Embryonic facial prominence (tissue), 1 donor: ENCODE measurements around the gene CHCHD5.
"Not testable (repeated sequence)": the region's sequence is repeated elsewhere in the genome, so short reads cannot be mapped to it uniquely, and the experiment has no call there.

Source experiments
- DNase-seq: peaks from one replicate; pipeline ENCODE4 v3.0.0-alpha.2; 2016; ENCODE audit errors: extremely low spot score

The CHCHD5 gene

DNA sequence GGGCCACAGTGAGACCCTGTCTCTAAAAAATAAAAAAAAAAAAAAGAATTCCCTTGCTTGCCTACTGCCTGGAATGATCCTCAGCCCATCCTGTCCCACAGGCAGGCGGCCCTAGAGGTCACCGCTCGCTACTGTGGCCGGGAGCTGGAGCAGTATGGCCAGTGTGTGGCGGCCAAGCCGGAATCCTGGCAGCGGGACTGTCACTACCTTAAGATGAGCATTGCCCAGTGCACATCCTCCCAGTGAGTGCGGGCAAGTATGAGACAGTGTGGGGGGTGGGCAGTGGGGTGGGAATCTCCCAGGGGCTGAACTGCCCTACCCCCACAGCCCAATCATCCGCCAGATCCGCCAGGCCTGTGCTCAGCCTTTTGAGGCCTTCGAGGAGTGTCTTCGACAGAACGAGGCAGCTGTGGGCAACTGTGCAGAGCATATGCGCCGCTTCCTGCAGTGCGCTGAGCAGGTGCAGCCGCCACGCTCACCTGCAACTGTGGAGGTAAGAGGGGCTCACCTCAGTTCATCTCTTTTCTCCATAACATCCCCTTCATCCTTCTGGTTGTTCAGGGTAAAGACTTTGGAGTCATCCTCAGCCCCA lies 1.6 kb downstream of the CHCHD5 start:
- DNase-seq: no peak

DNA sequence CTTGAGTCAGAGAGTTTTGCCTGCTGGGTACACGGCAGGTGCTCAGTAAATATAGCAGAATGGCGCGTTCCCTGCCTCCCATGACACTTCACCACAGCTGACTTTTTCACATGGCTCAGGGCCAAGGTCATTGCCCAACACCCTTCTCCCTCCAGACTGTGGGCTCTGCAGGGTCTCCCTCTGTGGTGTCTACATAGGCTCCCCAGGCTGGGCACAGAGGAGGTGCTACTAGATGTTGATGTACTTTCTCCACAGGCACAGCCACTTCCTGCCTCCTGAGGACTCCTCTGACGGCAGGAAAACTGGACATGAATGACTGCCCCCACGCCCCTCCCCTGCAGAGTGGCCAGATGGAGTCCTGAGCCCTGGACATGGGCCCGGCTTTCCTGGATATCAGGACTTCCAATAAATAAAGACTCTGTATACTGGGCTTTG lies 4.2 kb downstream of the CHCHD5 start:
- DNase-seq: no peak

DNA sequence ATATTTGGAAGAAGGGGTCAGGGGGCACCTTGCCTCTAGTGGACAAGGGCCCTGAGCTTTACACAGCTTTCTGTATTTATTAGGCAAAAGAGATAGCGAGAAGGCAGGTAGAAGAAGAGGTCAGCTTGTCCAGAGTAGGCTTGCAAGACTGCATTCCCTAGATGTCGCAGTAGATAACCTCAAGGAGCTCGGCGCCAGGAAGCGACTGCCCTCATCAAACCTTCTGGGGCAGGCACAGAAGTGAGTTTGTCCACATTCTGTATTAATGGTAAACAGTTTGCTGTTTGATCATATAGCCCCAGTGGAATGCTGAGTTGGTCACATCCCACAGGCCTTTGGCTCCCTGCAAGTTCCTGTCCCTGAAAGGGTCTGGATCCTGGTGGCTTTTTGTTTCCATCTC lies 7.0 kb downstream of the CHCHD5 start:
- DNase-seq: no peak

DNA sequence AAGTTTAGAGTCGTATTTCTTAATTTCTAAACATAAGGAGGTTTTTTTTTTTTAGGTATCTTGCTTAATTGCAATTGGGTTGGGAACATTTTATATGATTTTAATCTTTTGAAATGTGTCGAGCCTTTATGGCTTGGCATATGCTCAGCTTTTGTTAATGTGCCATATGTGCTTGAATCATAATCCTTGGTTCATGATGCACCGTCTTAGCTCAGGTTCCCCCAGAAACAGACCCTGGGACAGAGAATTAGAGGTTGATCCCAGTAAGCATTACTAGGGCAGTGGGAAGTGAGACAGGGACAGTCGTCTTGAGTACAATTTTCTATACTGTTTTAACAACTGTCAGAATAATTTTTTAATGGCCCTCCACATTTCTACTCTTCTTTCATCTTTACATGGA lies 9.3 kb downstream of the CHCHD5 start:
- no peak for DNase-seq

DNA sequence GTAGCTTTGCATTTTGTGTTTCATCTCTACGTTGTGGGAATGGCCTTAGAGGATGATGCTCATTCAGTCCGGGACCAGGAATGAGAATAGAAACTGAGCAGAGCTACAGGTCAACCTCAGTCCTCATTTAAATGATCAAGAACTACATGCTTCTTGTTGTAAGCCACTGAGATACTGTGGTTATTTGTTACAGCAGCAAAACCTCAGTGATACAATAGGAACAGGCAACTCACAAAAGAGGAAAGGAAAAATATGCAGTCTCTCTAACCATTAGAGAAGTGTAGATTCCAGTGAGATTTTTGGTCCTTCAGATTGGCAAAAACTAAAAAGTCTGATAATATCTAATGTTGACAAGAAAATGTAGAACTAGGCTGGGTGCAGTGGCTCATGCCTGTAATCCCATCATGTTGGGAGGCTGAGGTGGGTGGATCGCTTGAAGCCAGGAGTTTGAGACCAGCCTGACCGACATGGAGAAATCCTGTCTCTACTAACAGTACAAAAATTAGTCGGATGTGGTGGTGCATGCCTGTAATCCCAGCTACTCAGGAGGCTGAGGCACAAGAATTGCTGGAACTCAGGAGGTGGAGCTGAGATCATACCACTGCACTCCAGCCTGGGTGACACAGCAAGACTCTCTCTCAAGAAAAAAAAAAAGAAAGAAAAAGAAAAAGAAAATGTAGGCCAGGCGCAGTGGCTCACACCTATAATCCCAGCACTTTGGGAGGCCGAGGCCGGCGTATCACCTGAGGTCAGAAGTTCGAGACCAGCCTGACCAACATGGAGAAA lies 13.3 kb downstream of the CHCHD5 start:
- DNase-seq: no peak

DNA sequence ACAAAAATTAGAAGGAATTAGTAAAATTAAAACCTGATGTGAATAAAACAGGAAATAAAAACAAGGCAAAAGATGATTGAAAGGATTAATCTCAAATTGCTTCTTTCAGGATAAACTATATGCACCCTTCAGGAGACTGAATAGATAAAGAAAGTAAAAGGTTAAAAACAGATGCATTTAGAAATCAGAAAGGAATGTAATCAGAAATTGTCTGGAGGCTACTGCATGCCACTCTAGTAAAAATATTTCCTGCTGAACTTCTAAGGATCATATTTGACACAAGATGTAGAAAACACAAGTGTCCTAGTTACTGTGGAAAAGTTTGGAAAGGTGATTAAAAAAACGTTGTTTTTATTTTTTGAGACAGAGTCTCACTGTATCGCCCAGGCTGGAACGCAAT lies 16.2 kb downstream of the CHCHD5 start:
- no peak for DNase-seq

DNA sequence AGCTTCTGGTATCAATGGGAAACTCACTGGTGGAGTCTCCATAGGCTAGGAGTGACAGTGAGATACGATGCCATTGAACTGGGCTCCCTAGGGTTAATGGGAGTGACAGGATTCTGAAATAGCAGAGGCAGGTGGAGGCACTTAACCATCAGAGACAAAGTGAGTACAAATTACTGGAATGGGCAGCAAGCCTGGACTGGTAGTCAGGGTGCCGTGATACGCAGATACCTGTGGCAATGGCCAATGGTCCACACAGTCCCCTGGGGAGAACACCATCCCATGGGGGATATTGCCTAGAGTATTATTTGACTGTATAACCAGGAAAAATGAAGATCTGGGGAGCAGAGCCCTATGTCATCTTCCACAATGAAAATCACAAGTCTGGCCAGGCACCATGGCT lies 17.3 kb downstream of the CHCHD5 start:
- DNase-seq: no peak

DNA sequence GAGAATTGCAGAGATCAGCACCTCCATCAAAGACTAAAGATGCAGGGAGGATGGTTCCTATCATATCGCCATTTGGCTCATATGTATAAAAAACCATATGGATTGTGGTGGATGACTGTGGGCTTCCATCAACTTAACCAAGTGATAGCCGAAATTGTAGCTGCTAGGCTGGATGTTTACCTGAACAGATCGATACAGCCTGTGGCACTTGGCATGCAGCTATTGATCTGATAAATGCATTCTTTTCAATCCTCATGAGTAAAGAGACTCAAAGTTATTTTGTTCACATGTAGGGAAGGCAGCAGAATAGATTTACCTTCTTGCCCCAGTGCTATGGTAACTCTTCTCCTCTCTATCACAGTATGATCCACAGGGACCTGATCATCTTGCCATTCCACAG lies 18.5 kb downstream of the CHCHD5 start:
- no peak for DNase-seq

DNA sequence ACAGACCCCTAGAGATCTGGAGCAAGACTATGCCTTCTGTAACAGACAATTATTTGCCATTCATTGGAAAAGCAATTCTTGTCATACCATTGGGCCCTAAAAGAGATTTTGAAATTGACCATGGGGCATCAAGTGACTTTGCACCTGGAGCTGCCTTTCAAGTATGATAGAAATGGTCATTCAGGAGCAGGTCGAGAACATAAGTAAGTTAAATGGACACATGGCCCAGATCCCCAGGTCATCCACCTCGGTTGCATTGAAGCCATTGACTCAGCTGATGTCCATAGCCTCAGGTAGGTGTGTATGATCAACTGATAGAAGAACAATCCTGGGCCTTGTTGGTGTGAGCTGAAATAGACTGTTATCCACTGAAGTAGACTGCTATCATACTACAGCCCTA lies 19.3 kb downstream of the CHCHD5 start:
- DNase-seq: no peak

DNA sequence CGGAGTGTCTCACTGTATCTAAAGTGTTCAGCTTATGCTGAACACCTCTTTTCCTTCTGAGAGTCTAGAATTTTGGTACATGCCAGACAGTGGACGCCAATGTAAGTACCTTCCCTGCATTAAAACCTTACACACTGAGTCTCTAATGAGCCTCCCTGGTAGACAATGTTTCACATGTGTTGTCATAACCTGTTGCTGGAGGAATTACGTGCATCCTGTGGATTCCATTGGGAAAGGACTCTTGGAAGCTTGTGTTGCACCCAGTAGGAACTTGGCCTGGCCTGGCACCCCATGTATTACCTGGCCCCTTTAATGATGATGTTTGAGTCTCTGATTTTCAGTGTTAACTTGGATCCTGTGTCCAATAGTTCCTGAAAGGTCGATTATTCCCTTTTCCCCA lies 20.5 kb downstream of the CHCHD5 start:
- DNase-seq: no peak

DNA sequence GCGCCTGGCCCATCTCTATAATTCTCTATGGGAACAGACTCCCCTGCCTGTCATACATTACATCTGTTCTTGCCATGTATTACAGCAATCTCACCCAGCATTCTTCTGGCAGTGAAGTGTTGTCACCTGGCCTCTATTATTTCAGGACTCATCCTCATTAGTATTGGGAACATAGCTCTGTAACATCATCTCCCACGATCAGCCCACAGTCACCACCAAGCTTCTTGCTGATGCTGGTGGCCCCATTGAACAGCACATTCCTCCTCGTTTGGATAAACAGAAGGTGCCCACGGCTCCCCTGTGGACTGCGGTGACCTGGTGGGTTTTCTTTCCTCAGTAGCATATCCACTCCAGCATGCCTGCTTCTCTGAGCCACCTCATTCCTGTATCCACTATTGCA lies 21.5 kb downstream of the CHCHD5 start:
- no peak for DNase-seq

DNA sequence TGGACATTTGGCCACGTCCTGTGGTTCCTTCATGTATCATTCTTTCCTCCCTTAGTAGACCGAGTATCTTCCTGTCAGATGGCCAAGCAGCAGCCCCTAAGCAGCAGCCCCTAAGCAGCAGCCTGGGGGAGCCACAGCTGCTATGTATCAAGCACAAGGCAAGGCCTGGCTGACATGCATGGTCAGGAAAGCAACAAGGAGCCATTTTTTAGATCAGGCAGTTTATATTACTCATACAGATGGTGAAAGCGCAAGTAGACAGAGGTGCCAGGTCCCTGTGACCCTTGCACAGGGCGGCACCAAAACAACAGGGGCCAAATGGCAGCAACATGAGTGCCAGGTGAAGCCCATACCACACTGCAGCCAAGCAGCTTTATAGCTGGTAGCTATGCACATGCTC lies 22.1 kb downstream of the CHCHD5 start:
- DNase-seq: no peak

DNA sequence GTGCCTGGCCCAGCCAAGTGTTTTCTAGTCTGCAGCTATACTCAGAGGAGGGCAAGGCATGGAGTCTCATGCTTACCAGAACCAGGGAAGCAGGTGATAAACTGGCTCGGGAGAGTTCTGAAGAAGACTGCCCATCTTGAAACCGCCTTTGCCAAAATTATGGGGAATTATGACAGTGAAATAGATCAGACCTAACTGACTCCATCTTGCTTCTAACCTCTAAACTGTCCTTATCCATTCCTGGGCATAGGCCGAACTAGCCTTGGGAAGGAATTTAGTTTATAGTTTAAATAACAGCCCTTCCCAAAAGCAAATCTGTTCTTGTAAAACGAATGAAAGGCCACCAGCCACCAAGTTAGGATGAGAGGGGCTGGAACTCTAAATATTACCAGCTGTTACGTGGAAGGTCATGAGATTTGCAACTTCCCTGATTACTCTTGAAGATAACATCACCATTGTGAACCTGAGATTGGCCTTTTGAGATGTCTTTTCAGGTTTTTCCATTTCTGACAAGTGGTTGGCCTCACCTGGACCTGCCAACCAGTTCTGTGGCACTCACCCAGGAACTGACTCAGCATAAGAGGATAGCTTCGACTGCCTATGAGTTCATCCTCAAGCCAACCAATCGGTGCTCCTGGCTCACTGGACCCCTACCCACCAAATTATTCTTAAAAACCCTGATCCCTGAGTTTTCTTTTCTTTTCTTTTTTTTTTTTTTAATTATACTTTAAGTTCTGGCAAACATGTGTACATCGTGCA lies 23.4 kb downstream of the CHCHD5 start:
- no peak for DNase-seq

DNA sequence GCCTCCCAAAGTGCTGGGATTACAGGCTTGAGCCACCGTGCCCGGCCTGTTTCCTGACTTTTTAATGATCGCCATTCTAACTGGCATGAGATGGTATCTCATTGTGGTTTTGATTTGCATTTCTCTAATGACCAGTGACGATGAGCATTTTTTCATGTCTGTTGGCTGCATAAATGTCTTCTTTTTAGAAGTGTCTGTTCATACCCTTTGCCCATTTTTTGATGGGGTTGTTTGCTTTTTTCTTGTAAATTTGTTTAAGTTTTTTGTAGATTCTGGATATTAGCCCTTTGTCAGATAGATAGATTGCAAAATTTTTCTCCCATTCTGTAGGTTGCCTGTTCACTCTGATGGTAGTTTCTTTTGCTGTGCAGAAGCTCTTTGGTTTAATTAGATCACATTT lies 24.9 kb downstream of the CHCHD5 start:
- not testable (repeated sequence) for DNase-seq

DNA sequence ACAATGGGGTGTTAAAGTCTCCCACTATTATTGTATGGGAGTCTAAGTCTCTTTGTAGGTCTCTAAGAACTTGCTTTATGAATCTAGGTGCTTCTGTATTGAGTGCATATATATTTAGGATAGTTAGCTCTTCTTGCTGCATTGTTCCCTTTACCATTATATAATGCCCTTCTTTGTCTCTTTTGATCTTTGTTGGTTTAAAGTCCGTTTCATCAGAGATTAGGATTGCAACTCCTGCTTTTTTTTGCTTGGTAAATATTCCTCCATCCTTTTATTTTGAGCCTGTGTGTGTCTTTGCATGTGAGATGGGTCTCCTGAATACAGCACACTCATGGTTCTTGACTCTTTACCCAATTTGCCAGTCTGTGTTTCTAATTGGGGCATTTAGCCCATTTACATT lies 27.9 kb downstream of the CHCHD5 start:
- DNase-seq: not testable (repeated sequence)

DNA sequence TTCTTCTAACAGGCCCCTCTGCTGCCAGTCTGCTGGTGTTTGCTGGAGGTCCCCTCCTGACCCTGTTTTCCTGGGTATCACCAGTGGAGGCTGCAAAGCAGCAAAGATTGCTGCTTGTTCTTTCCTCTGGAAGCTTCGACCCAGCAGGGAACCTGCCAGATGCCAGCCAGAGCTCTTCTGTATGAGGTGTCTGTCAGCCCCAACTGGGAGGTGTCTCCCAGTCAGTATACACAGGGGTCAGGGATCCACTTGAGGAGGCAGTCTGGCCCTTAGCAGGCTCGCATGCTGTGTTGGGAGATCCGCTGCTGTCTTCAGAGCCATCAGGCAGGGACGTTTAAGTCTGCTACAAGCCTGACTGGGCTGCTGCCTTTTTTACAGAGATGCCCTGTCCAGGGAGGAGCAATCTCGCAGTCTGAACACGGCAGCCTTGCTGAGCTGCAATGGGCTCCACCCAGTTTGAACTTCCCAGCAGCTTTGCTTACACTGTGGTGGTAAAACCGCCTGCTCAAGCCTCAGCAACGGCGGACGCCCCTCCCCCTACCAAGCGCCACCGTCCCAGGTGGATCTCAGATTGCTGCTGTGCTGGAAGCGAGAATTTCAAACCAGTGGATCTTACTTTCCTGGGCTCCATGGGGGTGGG lies 29.9 kb downstream of the CHCHD5 start:
- DNase-seq: no peak

DNA sequence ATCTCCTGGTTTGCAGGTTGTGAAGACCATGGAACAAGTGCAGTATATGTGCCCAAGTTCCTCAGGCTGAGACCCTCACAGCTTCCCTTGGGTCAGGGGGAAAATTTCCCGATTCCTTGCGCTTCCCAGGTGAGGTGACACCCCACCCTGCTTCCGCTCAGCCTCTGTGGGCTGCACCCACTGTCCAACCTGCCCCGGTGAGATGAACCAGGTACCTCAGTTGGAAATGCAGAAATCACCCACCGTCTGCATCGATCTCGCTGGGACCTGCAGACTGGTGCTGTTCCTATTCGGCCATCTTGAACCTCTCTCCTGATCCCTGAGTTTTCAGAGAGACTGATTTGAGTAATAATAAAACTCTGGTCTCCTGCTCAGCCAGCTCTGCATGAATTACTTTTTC lies 30.6 kb downstream of the CHCHD5 start:
- no peak for DNase-seq

DNA sequence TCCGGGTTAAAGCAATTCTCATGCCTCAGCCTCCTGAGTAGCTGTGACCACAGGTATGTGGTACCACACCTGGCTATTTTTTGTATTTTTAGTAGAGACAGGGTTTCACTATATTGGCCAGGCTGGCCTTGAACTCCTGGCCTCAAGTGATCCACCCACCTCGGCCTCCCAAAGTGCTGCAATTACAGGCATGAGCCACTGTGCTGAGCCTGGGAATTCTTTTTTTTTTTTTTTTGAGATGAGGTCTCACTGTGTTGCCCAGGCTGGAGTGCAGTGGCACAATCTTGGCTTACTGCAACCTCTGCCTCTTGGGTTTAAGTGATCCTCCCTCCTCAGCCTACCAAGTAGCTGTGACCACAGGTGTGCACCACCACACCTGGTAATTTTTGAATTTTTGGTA lies 31.4 kb downstream of the CHCHD5 start:
- DNase-seq: not testable (repeated sequence)

DNA sequence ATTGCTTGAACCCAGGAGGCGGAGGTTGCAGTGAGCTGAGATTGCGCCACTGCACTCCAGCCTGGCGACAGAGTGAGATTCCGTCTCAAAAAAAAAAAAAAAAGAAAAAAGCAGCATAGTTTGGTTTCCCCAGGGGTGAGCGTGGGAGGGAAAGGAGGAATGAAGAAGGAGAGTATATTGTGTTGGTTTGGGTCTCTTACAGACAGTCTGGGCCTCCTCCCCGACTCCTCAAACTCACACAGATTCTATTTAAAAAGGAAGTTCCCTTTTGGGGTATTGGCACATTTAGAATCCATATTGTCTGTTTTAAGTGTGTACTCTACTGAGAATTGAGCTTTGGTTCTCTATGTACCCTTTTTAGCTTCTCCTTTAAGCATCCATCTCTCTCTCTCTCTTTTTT lies 34.0 kb downstream of the CHCHD5 start:
- DNase-seq: no peak

DNA sequence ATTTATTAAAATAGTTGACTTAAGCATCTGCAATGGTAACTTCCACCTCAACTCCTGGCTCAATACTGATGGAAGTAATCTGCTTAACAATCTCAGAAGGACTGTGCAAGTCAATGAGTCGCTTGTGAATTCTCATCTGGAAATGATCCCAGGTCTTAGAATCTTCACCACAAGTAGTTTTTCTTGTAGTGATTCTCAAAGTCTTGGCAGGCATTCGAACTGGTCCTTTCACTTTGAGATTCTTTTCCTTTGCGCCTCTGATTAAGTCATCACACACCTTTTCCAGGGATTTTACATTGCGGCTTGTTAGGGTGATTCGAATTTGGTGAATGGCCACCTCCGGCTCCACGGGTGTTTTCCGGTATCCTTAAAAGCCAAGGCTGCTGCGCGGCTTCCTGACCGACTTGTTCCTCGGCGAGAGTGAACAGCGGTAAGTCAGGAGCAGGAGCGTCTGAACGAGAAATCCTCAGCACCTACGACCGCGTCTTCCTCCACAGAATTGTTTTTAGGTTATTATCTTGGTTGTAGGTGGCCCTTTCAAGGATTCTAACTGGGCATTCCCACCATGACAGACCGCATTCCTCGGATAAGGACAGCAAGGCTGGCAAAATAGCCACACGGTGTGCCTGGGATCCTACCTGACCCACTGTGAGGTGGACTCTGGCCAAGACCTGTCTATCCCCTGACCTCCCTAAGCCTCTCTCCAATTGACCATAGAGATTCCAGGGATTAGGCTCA lies 37.5 kb downstream of the CHCHD5 start:
- no peak for DNase-seq

DNA sequence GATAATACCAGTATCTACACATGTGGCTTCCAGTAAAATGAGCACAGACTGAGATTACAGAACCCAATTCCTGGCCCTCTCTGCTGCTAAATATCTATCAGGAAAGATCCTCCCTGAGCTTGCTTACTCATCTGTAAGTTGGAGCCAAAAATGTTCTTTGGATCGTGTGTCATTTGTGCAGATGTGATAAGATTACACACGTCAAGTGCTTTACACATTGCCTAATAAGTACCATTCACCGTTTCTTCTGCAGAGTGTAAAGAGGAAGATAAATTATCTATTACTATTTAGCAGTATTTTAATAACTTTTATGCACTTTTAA lies 38.1 kb downstream of the CHCHD5 start:
- DNase-seq: no peak
